KOPT-K1 (cell line): Measurements from ENCODE around the gene SPDYE4.

ENCODE experiments used
- H3K27ac ChIP-seq: fragments of 200-600 bp; sonication (generic); 2 replicates; pipeline ENCODE4 v1.5.1; 2016; ENCODE audit warnings: antibody characterized with exemption, mild to moderate bottlenecking, low read depth, low read length; ENCODE audit not compliant: poor library complexity, severe bottlenecking
- H3K36me3 ChIP-seq: fragments of 200-600 bp; sonication (generic); 2 replicates; pipeline ENCODE4 v1.5.1; 2017; ENCODE audit warnings: antibody characterized with exemption, mild to moderate bottlenecking, low read length, moderate library complexity; ENCODE audit not compliant: insufficient read depth
- H3K9me3 ChIP-seq: fragments of 200-600 bp; sonication (generic); 2 replicates; pipeline ENCODE4 v1.5.1; 2017; ENCODE audit warnings: antibody characterized with exemption, low read length, mild to moderate bottlenecking; ENCODE audit not compliant: insufficient read depth, poor library complexity, severe bottlenecking

Gene SPDYE4

GRCh38 chr17:8754890-8755289 is 3.5 kb downstream of the SPDYE4 start:
- Histone ChIP-seq H3K9me3 (no peaks in the 10 kb centered on the region), H3K36me3 (no peaks in the 10 kb centered on the region), H3K27ac (no peak overlapping the region)

GRCh38 chr17:8753976-8754440 is 4.3 kb downstream of the SPDYE4 start:
- Histone ChIP-seq H3K9me3 (no peaks in the 10 kb centered on the region), H3K36me3 (no peaks in the 10 kb centered on the region), H3K27ac (no peak overlapping the region)

GRCh38 chr17:8753136-8753975 is 5.0 kb downstream of the SPDYE4 start:
- H3K27ac ChIP-seq: no peak overlapping the region
- H3K9me3 ChIP-seq: no peaks in the 10 kb centered on the region
- H3K36me3 ChIP-seq: no peaks in the 10 kb centered on the region

GRCh38 chr17:8749616-8750015 is 8.7 kb downstream of the SPDYE4 start:
- H3K27ac ChIP-seq: no peak overlapping the region
- no peaks in the 10 kb centered on the region for H3K36me3 ChIP-seq
- peaks cover 8% of the 10 kb centered on the region for H3K9me3 ChIP-seq

- Histone ChIP-seq H3K9me3 (peaks cover 8% of the 10 kb centered on the region), H3K27ac (no peak overlapping the region), H3K36me3 (no peaks in the 10 kb centered on the region)
These were observed 10.6 kb downstream of the SPDYE4 start for GRCh38 chr17:8747742-8748141.

- Histone ChIP-seq H3K36me3 (no peaks in the 10 kb centered on the region), H3K9me3 (peaks cover 8% of the 10 kb centered on the region), H3K27ac (no peak overlapping the region)
These were observed 11.7 kb downstream of the SPDYE4 start for GRCh38 chr17:8746501-8747236.

- H3K36me3 ChIP-seq: no peaks in the 10 kb centered on the region
- peak overlapping the region; percentile 60 for H3K27ac ChIP-seq
- peaks cover 8% of the 10 kb centered on the region for H3K9me3 ChIP-seq
These were observed 12.5 kb downstream of the SPDYE4 start for GRCh38 chr17:8745586-8746500.

GRCh38 chr17:8744086-8744785 is 14.1 kb downstream of the SPDYE4 start:
- Histone ChIP-seq H3K9me3 (peaks cover 8% of the 10 kb centered on the region), H3K36me3 (no peaks in the 10 kb centered on the region), H3K27ac (no peak overlapping the region)

GRCh38 chr17:8742819-8743218 is 15.5 kb downstream of the SPDYE4 start:
- Histone ChIP-seq H3K27ac (no peak overlapping the region), H3K36me3 (no peaks in the 10 kb centered on the region), H3K9me3 (peaks cover 4% of the 10 kb centered on the region)

- Histone ChIP-seq H3K27ac (no peak overlapping the region), H3K36me3 (no peaks in the 10 kb centered on the region), H3K9me3 (no peaks in the 10 kb centered on the region)
These were observed 16.1 kb downstream of the SPDYE4 start for GRCh38 chr17:8742274-8742673.

GRCh38 chr17:8741771-8742170 is 16.6 kb downstream of the SPDYE4 start:
- no peaks in the 10 kb centered on the region for H3K9me3 ChIP-seq
- H3K27ac ChIP-seq: no peak overlapping the region
- no peaks in the 10 kb centered on the region for H3K36me3 ChIP-seq

- Histone ChIP-seq H3K9me3 (no peaks in the 10 kb centered on the region), H3K27ac (no peak overlapping the region), H3K36me3 (no peaks in the 10 kb centered on the region)
These were observed 17.0 kb downstream of the SPDYE4 start for GRCh38 chr17:8741366-8741765.

GRCh38 chr17:8740486-8740885 is 17.9 kb downstream of the SPDYE4 start:
- Histone ChIP-seq H3K9me3 (no peaks in the 10 kb centered on the region), H3K36me3 (no peaks in the 10 kb centered on the region), H3K27ac (peak overlapping the region; percentile 36)

GRCh38 chr17:8739097-8739496 is 19.2 kb downstream of the SPDYE4 start:
- Histone ChIP-seq H3K36me3 (no peaks in the 10 kb centered on the region), H3K27ac (no peak overlapping the region), H3K9me3 (no peaks in the 10 kb centered on the region)
